HG02588 (cell line): Measurements from ENCODE around the gene POM121.
"Not testable (repeated sequence)": the region's sequence is repeated elsewhere in the genome, so short reads cannot be mapped to it uniquely, and the experiment has no call there.

Experiments
- ATAC-seq: cut with Tn5 transposase; IDR thresholded peaks from one replicate; pipeline ENCODE4 v1.9.1; 2021; ENCODE audit warnings: mild to moderate bottlenecking, moderate library complexity; ENCODE audit not compliant: unreplicated experiment

Gene POM121

GRCh38 chr7:72924733-72925545 is at the start of gene POM121:
POM121 (plus strand) TSS chr7:72925095; CDS start chr7:72925122, 27 bp downstream.
- peak; percentile 87 for ATAC-seq

- peak; percentile 99 for ATAC-seq
Observed at GRCh38 chr7:72879079-72879736, 45.7 kb upstream of the POM121 start.

- ATAC-seq, result not testable (repeated sequence)
Observed at GRCh38 chr7:72879737-72880215, 45.1 kb upstream of the POM121 start.

- not testable (repeated sequence) for ATAC-seq
Observed at GRCh38 chr7:72891750-72892149, 33.1 kb upstream of the POM121 start.

GRCh38 chr7:72904740-72905139 is 20.2 kb upstream of the POM121 start:
- ATAC-seq, result not testable (repeated sequence)

GRCh38 chr7:72908422-72908821 is 16.5 kb upstream of the POM121 start:
- ATAC-seq, result not testable (repeated sequence)

- not testable (repeated sequence) for ATAC-seq
Observed at GRCh38 chr7:72911395-72911794, 13.5 kb upstream of the POM121 start.

- not testable (repeated sequence) for ATAC-seq
Observed at GRCh38 chr7:72913750-72914149, 11.1 kb upstream of the POM121 start.

- peak; percentile 76 for ATAC-seq
Observed at GRCh38 chr7:72914756-72915525, 10.0 kb upstream of the POM121 start.

- ATAC-seq, result no peak
Observed at GRCh38 chr7:72919256-72919775, 5.6 kb upstream of the POM121 start.

GRCh38 chr7:72924386-72924732 is 536 bp upstream of the POM121 start:
- peak; percentile 14 for ATAC-seq

- no peak for ATAC-seq
Observed at GRCh38 chr7:72925546-72926120, 738 bp downstream of the POM121 start.

GRCh38 chr7:72927791-72928190 is 2.9 kb downstream of the POM121 start:
- ATAC-seq, result not testable (repeated sequence)

GRCh38 chr7:72928216-72928615 is 3.3 kb downstream of the POM121 start:
- ATAC-seq, result not testable (repeated sequence)

GRCh38 chr7:72942022-72942705 is 17.3 kb downstream of the POM121 start:
- ATAC-seq, result not testable (repeated sequence)

- ATAC-seq, result not testable (repeated sequence)
Observed at GRCh38 chr7:72942956-72943355, 18.1 kb downstream of the POM121 start.

- not testable (repeated sequence) for ATAC-seq
Observed at GRCh38 chr7:72944937-72945336, 20.0 kb downstream of the POM121 start.

GRCh38 chr7:72945597-72945996 is 20.7 kb downstream of the POM121 start:
- ATAC-seq, result not testable (repeated sequence)

- not testable (repeated sequence) for ATAC-seq
Observed at GRCh38 chr7:72946130-72946745, 21.3 kb downstream of the POM121 start.

GRCh38 chr7:72948714-72949113 is 23.8 kb downstream of the POM121 start:
- ATAC-seq, result not testable (repeated sequence)
